AG09319 (cell line): ENCODE measurements around the gene OPN1SW.

Source experiments
- DNase-seq: peaks from one replicate; pipeline ENCODE4 v3.0.0-alpha.2; 2010; ENCODE audit warnings: low read depth; ENCODE audit errors: extremely low read depth
- TF ChIP-seq, protein P1 (sequence below): IDR thresholded peaks from 2 replicates; pipeline ENCODE4 v1.5.1; 2011; ENCODE audit warnings: low read depth, mild to moderate bottlenecking, inconsistent platforms, low read length, moderate library complexity

The OPN1SW gene

GRCh38 chr7:128734890-128735289, 40.7 kb downstream of the OPN1SW start:
- TF ChIP-seq, protein P1, sequence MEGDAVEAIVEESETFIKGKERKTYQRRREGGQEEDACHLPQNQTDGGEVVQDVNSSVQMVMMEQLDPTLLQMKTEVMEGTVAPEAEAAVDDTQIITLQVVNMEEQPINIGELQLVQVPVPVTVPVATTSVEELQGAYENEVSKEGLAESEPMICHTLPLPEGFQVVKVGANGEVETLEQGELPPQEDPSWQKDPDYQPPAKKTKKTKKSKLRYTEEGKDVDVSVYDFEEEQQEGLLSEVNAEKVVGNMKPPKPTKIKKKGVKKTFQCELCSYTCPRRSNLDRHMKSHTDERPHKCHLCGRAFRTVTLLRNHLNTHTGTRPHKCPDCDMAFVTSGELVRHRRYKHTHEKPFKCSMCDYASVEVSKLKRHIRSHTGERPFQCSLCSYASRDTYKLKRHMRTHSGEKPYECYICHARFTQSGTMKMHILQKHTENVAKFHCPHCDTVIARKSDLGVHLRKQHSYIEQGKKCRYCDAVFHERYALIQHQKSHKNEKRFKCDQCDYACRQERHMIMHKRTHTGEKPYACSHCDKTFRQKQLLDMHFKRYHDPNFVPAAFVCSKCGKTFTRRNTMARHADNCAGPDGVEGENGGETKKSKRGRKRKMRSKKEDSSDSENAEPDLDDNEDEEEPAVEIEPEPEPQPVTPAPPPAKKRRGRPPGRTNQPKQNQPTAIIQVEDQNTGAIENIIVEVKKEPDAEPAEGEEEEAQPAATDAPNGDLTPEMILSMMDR = no peak
- DNase-seq = no peak

- TF ChIP-seq, protein P1 = no peak
- no peak for DNase-seq
These were observed 42.3 kb downstream of the OPN1SW start for GRCh38 chr7:128733278-128733645.

DNA sequence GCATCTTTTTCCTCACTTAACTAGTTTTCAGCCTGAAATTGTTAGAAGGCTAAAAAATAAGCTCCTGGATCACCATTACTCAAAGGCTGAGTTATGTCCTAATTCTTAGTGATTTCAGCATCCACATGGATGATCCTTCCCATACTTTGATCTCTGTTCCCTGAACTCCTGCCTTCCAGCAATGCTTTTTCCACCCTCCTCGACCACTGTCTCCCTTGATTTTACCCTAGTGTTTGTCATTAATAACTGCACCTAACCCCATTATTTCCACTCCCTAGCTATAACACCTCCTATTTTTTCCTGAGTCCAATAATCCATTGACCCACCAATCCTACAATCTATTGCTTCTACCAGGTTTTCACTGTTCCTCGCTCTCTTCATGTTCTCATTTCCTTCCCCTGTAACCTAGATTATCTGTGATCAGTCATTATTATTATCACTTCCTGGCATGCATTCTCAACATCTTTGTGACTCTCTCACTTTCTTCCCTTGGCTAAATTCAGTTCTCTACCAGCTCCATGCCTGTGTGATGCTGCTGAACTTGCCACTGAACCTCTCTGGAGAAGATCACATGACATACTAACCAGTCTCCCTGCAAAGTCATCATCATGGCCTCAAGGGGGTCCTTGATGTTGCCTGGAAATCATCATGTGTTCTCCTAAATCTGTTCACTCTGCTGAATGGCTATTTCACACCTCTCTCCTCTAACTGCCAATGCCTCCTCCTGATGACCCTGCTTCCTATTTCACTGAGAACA, 42.9 kb downstream of the OPN1SW start:
- no peak for DNase-seq
- TF ChIP-seq, protein P1 = no peak

DNA sequence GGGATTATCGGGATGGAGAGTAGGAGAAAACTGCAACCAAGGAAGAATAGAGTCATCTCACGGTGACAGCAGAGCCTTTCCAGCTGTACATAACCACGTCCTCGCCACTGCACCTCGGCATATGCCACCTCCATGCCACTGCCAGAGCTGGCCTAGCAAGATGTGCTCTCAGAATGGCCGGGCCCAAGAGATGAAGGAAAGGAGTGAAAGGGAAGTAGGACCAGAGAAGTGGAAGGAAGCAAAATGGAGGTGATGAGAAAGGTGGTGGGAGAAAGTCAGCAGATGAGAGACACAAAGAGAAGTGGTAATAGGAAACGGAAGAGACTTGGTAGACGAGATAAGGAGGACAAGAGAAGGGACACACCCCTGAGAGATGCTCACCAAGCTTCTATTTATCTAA, 44.4 kb downstream of the OPN1SW start:
- TF ChIP-seq, protein P1 = no peak
- no peak for DNase-seq

- DNase-seq = no peak
- TF ChIP-seq, protein P1 = no peak
These were observed 46.1 kb downstream of the OPN1SW start for GRCh38 chr7:128729494-128729893.

GRCh38 chr7:128728598-128728997, 47.0 kb downstream of the OPN1SW start:
- peak; percentile 27 for DNase-seq
- TF ChIP-seq, protein P1 = no peak

DNA sequence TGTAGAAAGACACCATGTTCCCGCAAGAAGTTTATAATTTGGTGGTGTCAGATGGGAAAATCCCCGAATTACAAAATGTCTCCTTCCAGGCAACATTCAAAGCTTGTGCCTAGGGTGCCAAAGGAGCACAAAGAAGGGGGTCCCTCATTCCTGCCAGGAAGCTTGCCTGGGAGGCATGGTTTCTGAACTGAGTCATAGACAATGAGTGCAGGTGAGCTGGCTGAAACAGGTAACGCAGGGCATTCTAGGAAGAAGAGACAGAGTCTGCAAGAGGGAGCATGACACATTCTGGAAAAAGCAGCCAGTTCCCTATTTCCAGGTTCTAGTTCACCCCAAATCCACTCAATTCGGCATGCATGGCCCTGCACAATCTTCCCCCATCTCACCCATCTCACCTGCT, 48.4 kb downstream of the OPN1SW start:
- DNase-seq = no peak
- TF ChIP-seq, protein P1 = no peak
